ENCODE results near the gene CPNE4. TPM values are rescaled to one million over a fixed set of nuclear protein-coding genes. Genes with fewer than 3 reads are reported as not detected.

CPNE4 gene
- total RNA-seq, 2 donors from 2014 or later, result not detected

- WGBS, 2 donors, result 70 to 80% methylated on average over 1 of the region's 1 CpG
These were observed 411.4 kb downstream of the CPNE4 start for GRCh38 chr3:131623431-131623830.

GRCh38 chr3:131622726-131623125, 412.1 kb downstream of the CPNE4 start:
- no peaks in the 10 kb centered on the region for H3K36me3 ChIP-seq (replicated peaks in 1 of 2; ENCODE audit: insufficient read depth in 1 of 2, low read depth in 2 of 2)
- no peaks in the 10 kb centered on the region for H3K4me1 ChIP-seq
- H3K4me3 ChIP-seq, result no peak overlapping the region
- TF ChIP-seq POLR2A (IDR thresholded peaks at IDR 0.05), result no peak
- TF ChIP-seq, protein P1, sequence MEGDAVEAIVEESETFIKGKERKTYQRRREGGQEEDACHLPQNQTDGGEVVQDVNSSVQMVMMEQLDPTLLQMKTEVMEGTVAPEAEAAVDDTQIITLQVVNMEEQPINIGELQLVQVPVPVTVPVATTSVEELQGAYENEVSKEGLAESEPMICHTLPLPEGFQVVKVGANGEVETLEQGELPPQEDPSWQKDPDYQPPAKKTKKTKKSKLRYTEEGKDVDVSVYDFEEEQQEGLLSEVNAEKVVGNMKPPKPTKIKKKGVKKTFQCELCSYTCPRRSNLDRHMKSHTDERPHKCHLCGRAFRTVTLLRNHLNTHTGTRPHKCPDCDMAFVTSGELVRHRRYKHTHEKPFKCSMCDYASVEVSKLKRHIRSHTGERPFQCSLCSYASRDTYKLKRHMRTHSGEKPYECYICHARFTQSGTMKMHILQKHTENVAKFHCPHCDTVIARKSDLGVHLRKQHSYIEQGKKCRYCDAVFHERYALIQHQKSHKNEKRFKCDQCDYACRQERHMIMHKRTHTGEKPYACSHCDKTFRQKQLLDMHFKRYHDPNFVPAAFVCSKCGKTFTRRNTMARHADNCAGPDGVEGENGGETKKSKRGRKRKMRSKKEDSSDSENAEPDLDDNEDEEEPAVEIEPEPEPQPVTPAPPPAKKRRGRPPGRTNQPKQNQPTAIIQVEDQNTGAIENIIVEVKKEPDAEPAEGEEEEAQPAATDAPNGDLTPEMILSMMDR (IDR thresholded peaks at IDR 0.05), result no peak
- ATAC-seq (no peak), DNase-seq (no peak)
- no peaks in the 10 kb centered on the region for H3K9me3 ChIP-seq
- intact Hi-C loops (cut with DNase I), result no loop called here
- H3K27ac ChIP-seq, result no peak overlapping the region
- no peaks in the 10 kb centered on the region for H3K27me3 ChIP-seq
- 76 to 78% methylated on average over 5 of the region's 5 CpGs for WGBS, 2 donors

More at GRCh38 chr3:131623431-131623830, 411.4 kb downstream of the CPNE4 start:
- no peak for DNase-seq
- no peaks in the 10 kb centered on the region for H3K27me3 ChIP-seq
- no peaks in the 10 kb centered on the region for H3K4me1 ChIP-seq
- H3K27ac ChIP-seq, result no peak overlapping the region
- intact Hi-C loops (cut with DNase I), result no loop called here
- no peaks in the 10 kb centered on the region for H3K9me3 ChIP-seq
- no peak overlapping the region for H3K4me3 ChIP-seq
- no peak for TF ChIP-seq POLR2A (IDR thresholded peaks at IDR 0.05)
- TF ChIP-seq, protein P1 (IDR thresholded peaks at IDR 0.05), result no peak
- no peaks in the 10 kb centered on the region for H3K36me3 ChIP-seq (replicated peaks in 1 of 2; ENCODE audit: insufficient read depth in 1 of 2, low read depth in 2 of 2)
- no peak for ATAC-seq

DNA sequence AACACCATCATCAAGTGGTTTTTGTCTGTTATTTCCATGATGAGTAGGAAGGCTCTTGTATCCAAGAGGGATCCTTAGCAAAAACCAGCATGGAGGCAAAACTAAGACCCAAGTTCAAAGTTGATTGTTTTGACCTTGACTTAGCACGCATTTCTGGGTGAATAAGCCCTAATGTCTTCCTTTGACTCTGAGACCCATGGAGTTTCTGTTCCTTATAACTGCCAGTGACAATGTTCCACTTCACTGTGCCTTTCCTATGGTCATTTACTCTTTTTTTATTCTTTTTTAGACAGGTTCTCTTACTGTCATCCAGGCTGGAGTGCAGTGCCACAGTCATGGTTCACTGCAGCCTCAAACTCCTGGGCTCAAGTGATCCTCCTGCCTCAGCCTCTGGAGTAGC, 413.8 kb downstream of the CPNE4 start:
- TF ChIP-seq POLR2A (IDR thresholded peaks at IDR 0.05), result no peak
- TF ChIP-seq, protein P1 (IDR thresholded peaks at IDR 0.05), result no peak

DNA sequence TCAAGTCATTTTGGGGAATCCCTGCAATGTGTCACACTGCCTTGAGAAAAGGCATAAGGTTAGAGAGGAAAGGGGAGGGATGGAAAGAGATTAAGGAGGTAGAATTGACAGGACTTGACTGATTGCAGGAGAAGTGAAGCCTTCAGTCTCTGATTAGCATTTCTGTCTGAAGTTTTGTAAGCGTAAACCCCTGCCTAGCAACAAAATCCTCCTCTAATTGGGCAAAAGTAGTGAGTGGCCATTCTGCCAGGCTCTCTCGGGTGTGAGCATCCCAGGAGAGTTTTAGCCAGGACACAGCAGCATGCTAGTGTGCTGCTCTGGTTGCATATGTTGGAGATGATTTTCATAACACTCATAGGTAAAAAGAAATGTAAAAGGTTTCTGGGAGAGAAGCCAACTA, 415.0 kb downstream of the CPNE4 start:
- intact Hi-C loops (cut with DNase I), result no loop called here
- Histone ChIP-seq H3K4me1 (no peaks in the 10 kb centered on the region), H3K4me3 (no peak overlapping the region), H3K27me3 (no peaks in the 10 kb centered on the region), H3K36me3 (replicated peaks in 1 of 2; ENCODE audit: insufficient read depth in 1 of 2, low read depth in 2 of 2) (no peaks in the 10 kb centered on the region), H3K9me3 (no peaks in the 10 kb centered on the region), H3K27ac (no peak overlapping the region)
- 25 to 28% methylated on average over 2 of the region's 2 CpGs for WGBS, 2 donors
- TF ChIP-seq POLR2A (IDR thresholded peaks at IDR 0.05), result no peak
- TF ChIP-seq, protein P1 (IDR thresholded peaks at IDR 0.05), result no peak
- ATAC-seq, result no peak
- DNase-seq, result no peak

More for the DNA sequence above, 413.8 kb downstream of the CPNE4 start:
- Histone ChIP-seq H3K27me3 (no peaks in the 10 kb centered on the region), H3K27ac (no peak overlapping the region), H3K9me3 (no peaks in the 10 kb centered on the region), H3K36me3 (replicated peaks in 1 of 2; ENCODE audit: insufficient read depth in 1 of 2, low read depth in 2 of 2) (no peaks in the 10 kb centered on the region), H3K4me3 (no peak overlapping the region), H3K4me1 (no peaks in the 10 kb centered on the region)
- 45 to 54% methylated on average over 1 of the region's 1 CpG for WGBS, 2 donors
- DNase-seq (no peak), ATAC-seq (no peak)
- intact Hi-C loops (cut with DNase I), result no loop called here

GRCh38 chr3:131616719-131617118, 418.1 kb downstream of the CPNE4 start:
- ATAC-seq (no peak), DNase-seq (no peak)
- TF ChIP-seq POLR2A (IDR thresholded peaks at IDR 0.05), result no peak
- TF ChIP-seq, protein P1 (IDR thresholded peaks at IDR 0.05), result no peak
- H3K4me1 ChIP-seq, result no peaks in the 10 kb centered on the region
- H3K27ac ChIP-seq, result no peak overlapping the region
- no peaks in the 10 kb centered on the region for H3K9me3 ChIP-seq
- 52 to 60% methylated on average over 3 of the region's 3 CpGs for WGBS, 2 donors
- no peaks in the 10 kb centered on the region for H3K27me3 ChIP-seq
- H3K4me3 ChIP-seq, result no peak overlapping the region
- intact Hi-C loops (cut with DNase I), result no loop called here
- no peaks in the 10 kb centered on the region for H3K36me3 ChIP-seq (replicated peaks in 1 of 2; ENCODE audit: insufficient read depth in 1 of 2, low read depth in 2 of 2)

Measured in body of pancreas (tissue), 4 donors.